HUES48 (cell line): ENCODE data around the gene CORO1C.

Experiments used
- H3K27ac ChIP-seq: one replicate; pipeline ENCODE4 v1.7.0; 2013; ENCODE audit warnings: low read depth, low read length, inconsistent platforms
- H3K27me3 ChIP-seq: 2 replicates; pipeline ENCODE4 v1.6.1; 2013; ENCODE audit warnings: mild to moderate bottlenecking, low read length; ENCODE audit not compliant: control insufficient read depth, insufficient read depth
- H3K36me3 ChIP-seq: 2 replicates; pipeline ENCODE4 v1.6.1; 2013; ENCODE audit warnings: low read length; ENCODE audit not compliant: control insufficient read depth, insufficient read depth
- H3K4me1 ChIP-seq: 2 replicates; pipeline ENCODE4 v1.6.1; 2013; ENCODE audit warnings: mild to moderate bottlenecking, low read length; ENCODE audit not compliant: control insufficient read depth, insufficient read depth
- H3K4me3 ChIP-seq: 2 replicates; pipeline ENCODE4 v1.5.1; 2013; ENCODE audit warnings: mild to moderate bottlenecking, low read depth, low read length
- H3K9ac ChIP-seq: 2 replicates; pipeline ENCODE4 v1.6.1; 2013; ENCODE audit warnings: mild to moderate bottlenecking, low read depth, low read length, moderate library complexity
- H3K9me3 ChIP-seq: 2 replicates; pipeline ENCODE4 v1.6.1; 2013; ENCODE audit warnings: low read length; ENCODE audit not compliant: control insufficient read depth, insufficient read depth

CORO1C gene

GRCh38 chr12:108610856-108611605 lies 120.3 kb downstream of the CORO1C start:
- H3K9me3 ChIP-seq, result no peaks in the 10 kb centered on the region
- H3K36me3 ChIP-seq, result no peaks in the 10 kb centered on the region
- no peak overlapping the region for H3K4me3 ChIP-seq
- no peaks in the 10 kb centered on the region for H3K27me3 ChIP-seq
- no peak overlapping the region for H3K27ac ChIP-seq
- H3K9ac ChIP-seq, result no peak overlapping the region
- H3K4me1 ChIP-seq, result no peaks in the 10 kb centered on the region; the same call in 1 of the 2 replicates

- Histone ChIP-seq H3K4me3 (no peak overlapping the region), H3K36me3 (no peaks in the 10 kb centered on the region), H3K4me1 (no peaks in the 10 kb centered on the region; the same call in 1 of the 2 replicates), H3K9ac (no peak overlapping the region), H3K27ac (no peak overlapping the region), H3K27me3 (no peaks in the 10 kb centered on the region), H3K9me3 (no peaks in the 10 kb centered on the region)
These were observed 120.9 kb downstream of the CORO1C start for GRCh38 chr12:108610336-108610815.

- H3K27ac ChIP-seq, result no peak overlapping the region
- no peaks in the 10 kb centered on the region for H3K36me3 ChIP-seq
- no peaks in the 10 kb centered on the region; the same call in 1 of the 2 replicates for H3K4me1 ChIP-seq
These were observed 121.6 kb downstream of the CORO1C start for GRCh38 chr12:108609537-108610335.

GRCh38 chr12:108608616-108609015 lies 122.7 kb downstream of the CORO1C start:
- no peak overlapping the region for H3K9ac ChIP-seq
- H3K9me3 ChIP-seq, result no peaks in the 10 kb centered on the region
- no peaks in the 10 kb centered on the region; the same call in 1 of the 2 replicates for H3K4me1 ChIP-seq
- H3K36me3 ChIP-seq, result no peaks in the 10 kb centered on the region
- H3K27me3 ChIP-seq, result no peaks in the 10 kb centered on the region
- no peak overlapping the region for H3K27ac ChIP-seq
- no peak overlapping the region for H3K4me3 ChIP-seq

More at GRCh38 chr12:108609537-108610335, 121.6 kb downstream of the CORO1C start:
- no peaks in the 10 kb centered on the region for H3K27me3 ChIP-seq
- H3K9ac ChIP-seq, result no peak overlapping the region
- no peaks in the 10 kb centered on the region for H3K9me3 ChIP-seq
- no peak overlapping the region for H3K4me3 ChIP-seq

GRCh38 chr12:108607981-108608600 lies 123.2 kb downstream of the CORO1C start:
- Histone ChIP-seq H3K9me3 (no peaks in the 10 kb centered on the region), H3K9ac (no peak overlapping the region), H3K4me3 (no peak overlapping the region), H3K27ac (no peak overlapping the region), H3K4me1 (no peaks in the 10 kb centered on the region; the same call in 1 of the 2 replicates), H3K27me3 (no peaks in the 10 kb centered on the region), H3K36me3 (no peaks in the 10 kb centered on the region)

GRCh38 chr12:108606492-108606891 lies 124.8 kb downstream of the CORO1C start:
- no peak overlapping the region for H3K27ac ChIP-seq
- no peaks in the 10 kb centered on the region for H3K4me1 ChIP-seq

GRCh38 chr12:108605690-108606406 lies 125.5 kb downstream of the CORO1C start:
- no peak overlapping the region for H3K27ac ChIP-seq
- no peaks in the 10 kb centered on the region for H3K4me1 ChIP-seq
- H3K27me3 ChIP-seq, result no peaks in the 10 kb centered on the region
- no peak overlapping the region for H3K4me3 ChIP-seq
- no peak overlapping the region for H3K9ac ChIP-seq
- no peaks in the 10 kb centered on the region for H3K36me3 ChIP-seq
- H3K9me3 ChIP-seq, result no peaks in the 10 kb centered on the region

More at GRCh38 chr12:108606492-108606891, 124.8 kb downstream of the CORO1C start:
- no peaks in the 10 kb centered on the region for H3K27me3 ChIP-seq
- H3K9me3 ChIP-seq, result no peaks in the 10 kb centered on the region
- no peak overlapping the region for H3K4me3 ChIP-seq
- no peak overlapping the region for H3K9ac ChIP-seq
- H3K36me3 ChIP-seq, result no peaks in the 10 kb centered on the region

- H3K27ac ChIP-seq, result no peak overlapping the region
- no peak overlapping the region for H3K4me3 ChIP-seq
- H3K36me3 ChIP-seq, result no peaks in the 10 kb centered on the region
- H3K4me1 ChIP-seq, result no peaks in the 10 kb centered on the region
- H3K27me3 ChIP-seq, result no peaks in the 10 kb centered on the region
- H3K9me3 ChIP-seq, result no peaks in the 10 kb centered on the region
- H3K9ac ChIP-seq, result no peak overlapping the region
These were observed 126.2 kb downstream of the CORO1C start for GRCh38 chr12:108605000-108605689.

GRCh38 chr12:108604208-108604941 lies 126.9 kb downstream of the CORO1C start:
- H3K27me3 ChIP-seq, result no peaks in the 10 kb centered on the region
- no peaks in the 10 kb centered on the region for H3K36me3 ChIP-seq
- no peaks in the 10 kb centered on the region for H3K4me1 ChIP-seq
- no peak overlapping the region for H3K27ac ChIP-seq
- no peak overlapping the region for H3K4me3 ChIP-seq
- H3K9me3 ChIP-seq, result no peaks in the 10 kb centered on the region
- no peak overlapping the region for H3K9ac ChIP-seq
